Kidney epithelial cell (primary cell): ENCODE results near the gene MAGEA1. TPM values are rescaled to one million over a fixed set of nuclear protein-coding genes. Genes with fewer than 3 reads are reported as not detected.
A peak's percentile ranks its signal among the peaks of the same experiment; 100 is the strongest.

Source experiments
- DNase-seq: peaks from one replicate; pipeline ENCODE4 v3.0.0-alpha.2; 2010; ENCODE audit warnings: low read depth
- H3K27me3 ChIP-seq: 2 replicates; pipeline ENCODE4 v1.6.0; 2011; ENCODE audit warnings: low read length; ENCODE audit not compliant: control insufficient read depth, insufficient read depth
- H3K36me3 ChIP-seq: 2 replicates; pipeline ENCODE4 v1.5.1; 2011; ENCODE audit warnings: low read length; ENCODE audit not compliant: control insufficient read depth, insufficient read depth
- H3K4me3 ChIP-seq: 2 replicates; pipeline ENCODE4 v1.5.1; 2011; ENCODE audit warnings: low read depth, mild to moderate bottlenecking, control low read depth, low read length
- total RNA-seq: library from RNA; depleted of rRNA; stranded (reverse); fragments of >200 nt; gene quantifications from 2 replicates; pipeline ENCODE4 v1.2.3, GENCODE V29; 2015
- TF ChIP-seq, protein P1 (sequence below): IDR thresholded peaks from 2 replicates; pipeline ENCODE4 v1.5.1; 2011; ENCODE audit warnings: mild to moderate bottlenecking, moderate library complexity, low read length, control low read depth, inconsistent platforms; ENCODE audit not compliant: insufficient read depth, poor library complexity, severe bottlenecking

The MAGEA1 gene
- total RNA-seq, 1 donor from 2014 or later: not detected

DNA sequence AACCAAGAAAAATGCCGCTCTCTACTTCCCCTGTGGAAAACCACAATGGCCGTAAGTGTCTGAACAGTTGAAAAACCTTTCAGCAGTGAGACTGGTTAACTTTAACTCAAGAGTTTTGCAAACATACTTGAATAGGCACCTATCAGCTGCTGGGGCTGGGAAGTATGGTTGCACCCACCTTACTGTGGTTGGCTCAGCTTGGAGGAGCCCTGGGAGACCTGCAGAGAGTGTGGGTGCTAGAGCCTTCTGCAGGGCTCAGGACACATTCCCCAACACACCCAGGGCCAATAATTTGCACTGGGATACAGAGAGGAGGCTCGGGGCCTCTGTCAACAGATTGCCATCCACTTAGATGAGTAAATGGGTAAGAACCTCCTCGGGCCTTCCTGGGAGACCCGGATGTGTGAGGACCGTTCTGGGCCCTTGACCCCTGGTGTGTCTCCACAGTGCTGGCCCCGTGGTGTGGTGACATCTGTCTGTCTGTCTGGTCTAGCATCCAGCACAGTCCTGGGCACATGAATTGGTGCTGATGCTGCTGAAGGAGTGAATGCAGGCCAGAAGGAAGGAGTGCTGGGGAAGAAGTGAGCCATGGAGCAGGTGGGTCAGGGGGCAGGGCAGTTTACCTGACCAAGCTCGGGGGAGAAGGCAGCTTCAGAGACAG is 46.5 kb downstream of the MAGEA1 start:
- Histone ChIP-seq H3K27me3 (no peaks in the 10 kb centered on the region), H3K4me3 (no peak overlapping the region), H3K36me3 (no peaks in the 10 kb centered on the region)
- DNase-seq: no peak
- TF ChIP-seq, protein P1, sequence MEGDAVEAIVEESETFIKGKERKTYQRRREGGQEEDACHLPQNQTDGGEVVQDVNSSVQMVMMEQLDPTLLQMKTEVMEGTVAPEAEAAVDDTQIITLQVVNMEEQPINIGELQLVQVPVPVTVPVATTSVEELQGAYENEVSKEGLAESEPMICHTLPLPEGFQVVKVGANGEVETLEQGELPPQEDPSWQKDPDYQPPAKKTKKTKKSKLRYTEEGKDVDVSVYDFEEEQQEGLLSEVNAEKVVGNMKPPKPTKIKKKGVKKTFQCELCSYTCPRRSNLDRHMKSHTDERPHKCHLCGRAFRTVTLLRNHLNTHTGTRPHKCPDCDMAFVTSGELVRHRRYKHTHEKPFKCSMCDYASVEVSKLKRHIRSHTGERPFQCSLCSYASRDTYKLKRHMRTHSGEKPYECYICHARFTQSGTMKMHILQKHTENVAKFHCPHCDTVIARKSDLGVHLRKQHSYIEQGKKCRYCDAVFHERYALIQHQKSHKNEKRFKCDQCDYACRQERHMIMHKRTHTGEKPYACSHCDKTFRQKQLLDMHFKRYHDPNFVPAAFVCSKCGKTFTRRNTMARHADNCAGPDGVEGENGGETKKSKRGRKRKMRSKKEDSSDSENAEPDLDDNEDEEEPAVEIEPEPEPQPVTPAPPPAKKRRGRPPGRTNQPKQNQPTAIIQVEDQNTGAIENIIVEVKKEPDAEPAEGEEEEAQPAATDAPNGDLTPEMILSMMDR: no peak

DNA sequence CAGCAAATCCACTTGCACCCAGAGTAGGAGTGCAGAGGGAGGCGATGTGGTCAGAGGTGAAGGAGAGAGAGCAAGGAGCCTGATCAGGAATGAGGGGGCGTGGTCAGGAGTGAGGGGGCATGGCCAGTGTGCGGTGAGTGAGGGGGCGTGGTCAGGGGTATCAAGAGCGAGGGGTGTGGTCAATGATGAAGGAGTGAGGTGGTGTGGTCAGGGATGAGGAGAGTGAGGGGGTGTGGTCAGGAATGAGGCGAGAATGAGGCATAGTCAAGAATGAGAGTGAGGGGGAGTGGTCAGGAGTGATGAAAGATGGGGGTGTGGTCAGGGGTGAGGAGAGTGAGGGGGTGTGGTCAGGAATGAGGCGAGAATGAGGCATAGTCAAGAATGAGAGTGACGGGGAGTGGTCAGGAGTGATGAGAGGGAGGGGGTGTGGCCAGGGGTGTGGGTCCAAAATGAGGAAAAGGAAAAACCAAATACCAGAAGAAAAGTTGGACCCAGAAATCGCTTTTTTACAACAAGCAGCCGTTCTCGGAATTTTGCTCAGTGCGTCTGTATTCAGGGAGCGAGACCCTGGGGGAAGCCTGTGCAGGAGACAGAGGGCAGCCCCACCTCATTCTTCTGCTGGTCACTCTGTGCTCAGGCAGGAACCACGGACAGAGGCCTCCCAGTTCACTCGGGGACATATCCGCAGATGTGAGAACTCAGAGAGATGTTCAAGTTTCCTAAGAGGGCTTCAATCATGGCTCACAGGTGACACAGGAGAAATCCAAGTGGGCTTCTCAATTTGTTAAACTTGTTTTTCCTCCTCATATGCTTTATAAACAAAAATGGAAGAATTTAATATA is 47.5 kb downstream of the MAGEA1 start:
- Histone ChIP-seq H3K4me3 (no peak overlapping the region), H3K27me3 (no peaks in the 10 kb centered on the region), H3K36me3 (no peaks in the 10 kb centered on the region)
- peak; percentile 47 for DNase-seq
- TF ChIP-seq, protein P1: no peak

Other genes with a start within 250 kb of the MAGEA1 start
- not detected in 2 replicates for gene PNMA5, start 185.2 kb upstream of the MAGEA1 start, total RNA-seq
- gene PNMA3, start 122.8 kb upstream of the MAGEA1 start, total RNA-seq: 1.5 and 1.7 TPM in 2 replicates
- 7.8 and 7.9 TPM in 2 replicates for gene PNMA6A, start 106.8 kb upstream of the MAGEA1 start, total RNA-seq
- gene PNMA6F, start 142.5 kb downstream of the MAGEA1 start, total RNA-seq: not detected in 2 replicates
- gene ZNF275, start 154.9 kb downstream of the MAGEA1 start, total RNA-seq: 10.5 and 13.0 TPM in 2 replicates
- not detected in 2 replicates for gene PNMA6E, start 222.1 kb downstream of the MAGEA1 start, total RNA-seq
- 1.8 and 1.9 TPM in 2 replicates for gene ZFP92, start 232.2 kb downstream of the MAGEA1 start, total RNA-seq